GM12892 (cell line): ENCODE measurements around the gene SPDEF.

Source experiments
- POLR2A ChIP-seq: IDR thresholded peaks from 2 replicates; pipeline ENCODE4 v1.6.1; 2011; ENCODE audit warnings: low read depth, low read length, control low read depth
- POLR2AphosphoS5 ChIP-seq: IDR thresholded peaks from 2 replicates; pipeline ENCODE4 v1.6.1; 2011; ENCODE audit warnings: low read depth, low read length, control low read depth

GRCh38 chr6:34565722-34566137, 9.6 kb upstream of the SPDEF start:
- no peak for TF ChIP-seq POLR2AphosphoS5
- no peak for TF ChIP-seq POLR2A
